HEK293T (cell line): ENCODE results near the gene EPHB6.

ENCODE experiments used
- CTCF ChIA-PET: fragments of 350-600 bp; formaldehyde crosslinking; extraction: SDS; loops from one replicate; lab custom pipeline; 2021; ENCODE audit warnings: antibody characterized with exemption, inconsistent platforms; lab: Yijun Ruan, JAX
- POLR2A ChIA-PET: fragments of 350-600 bp; formaldehyde crosslinking; extraction: SDS; loops from one replicate; lab custom pipeline; 2020; ENCODE audit warnings: antibody characterized with exemption, inconsistent platforms; lab: Yijun Ruan, JAX
- DNase-seq: peaks from one replicate; pipeline ENCODE4 v3.0.0; 2012; ENCODE audit warnings: mixed read lengths; ENCODE audit errors: extremely low spot score
- ARNT ChIP-seq: fragments of 450-650 bp; IDR thresholded peaks from 2 replicates; pipeline ENCODE4 v1.6.1; 2017; ENCODE audit warnings: mild to moderate bottlenecking
- BHLHE40 ChIP-seq: fragments of 450-650 bp; IDR thresholded peaks from 2 replicates; pipeline ENCODE4 v1.6.1; 2016; ENCODE audit warnings: mild to moderate bottlenecking, moderate library complexity, borderline replicate concordance
- CTBP1 ChIP-seq: fragments of 450-650 bp; IDR thresholded peaks from 2 replicates; pipeline ENCODE4 v1.6.1; 2016; ENCODE audit warnings: borderline replicate concordance
- ELF4 ChIP-seq: fragments of 450-650 bp; IDR thresholded peaks from 2 replicates; pipeline ENCODE4 v1.6.1; 2017; ENCODE audit warnings: antibody characterized with exemption
- FOXA1 ChIP-seq: fragments of 450-650 bp; IDR thresholded peaks from 2 replicates; pipeline ENCODE4 v1.6.1; 2016; ENCODE audit warnings: mild to moderate bottlenecking
- FOXK2 ChIP-seq: fragments of 450-650 bp; IDR thresholded peaks from 2 replicates; pipeline ENCODE4 v1.6.1; 2016; ENCODE audit warnings: mild to moderate bottlenecking
- FOXM1 ChIP-seq: fragments of 450-650 bp; IDR thresholded peaks from 2 replicates; pipeline ENCODE4 v1.6.1; 2017; ENCODE audit warnings: mild to moderate bottlenecking, borderline replicate concordance
- HDGF ChIP-seq: fragments of 450-650 bp; IDR thresholded peaks from 2 replicates; pipeline ENCODE4 v1.6.1; 2017; ENCODE audit warnings: antibody characterized with exemption, borderline replicate concordance
- L3MBTL2 ChIP-seq: fragments of 450-650 bp; conservative IDR thresholded peaks from 2 replicates; pipeline ENCODE4 v1.6.1; 2016; ENCODE audit warnings: mild to moderate bottlenecking
- LEF1 ChIP-seq: fragments of 450-650 bp; IDR thresholded peaks from 2 replicates; pipeline ENCODE4 v1.6.1; 2017; ENCODE audit warnings: mild to moderate bottlenecking, borderline replicate concordance
- NFRKB ChIP-seq: fragments of 450-650 bp; IDR thresholded peaks from 2 replicates; pipeline ENCODE4 v1.6.1; 2016; ENCODE audit warnings: mild to moderate bottlenecking, moderate library complexity
- SP1 ChIP-seq: fragments of 450-650 bp; IDR thresholded peaks from 2 replicates; pipeline ENCODE4 v1.6.1; 2017
- SUZ12 ChIP-seq: fragments of 450-650 bp; IDR thresholded peaks from 2 replicates; pipeline ENCODE4 v1.6.1; 2016; ENCODE audit warnings: mild to moderate bottlenecking
- TARDBP ChIP-seq: fragments of 450-650 bp; IDR thresholded peaks from 2 replicates; pipeline ENCODE4 v1.6.1; 2016
- ZNF384 ChIP-seq: fragments of 450-650 bp; IDR thresholded peaks from 2 replicates; pipeline ENCODE4 v1.6.1; 2016
- TF ChIP-seq, protein P1 (sequence below): fragments of 450-650 bp; IDR thresholded peaks from 2 replicates; pipeline ENCODE4 v1.6.1; 2016

Gene EPHB6

DNA sequence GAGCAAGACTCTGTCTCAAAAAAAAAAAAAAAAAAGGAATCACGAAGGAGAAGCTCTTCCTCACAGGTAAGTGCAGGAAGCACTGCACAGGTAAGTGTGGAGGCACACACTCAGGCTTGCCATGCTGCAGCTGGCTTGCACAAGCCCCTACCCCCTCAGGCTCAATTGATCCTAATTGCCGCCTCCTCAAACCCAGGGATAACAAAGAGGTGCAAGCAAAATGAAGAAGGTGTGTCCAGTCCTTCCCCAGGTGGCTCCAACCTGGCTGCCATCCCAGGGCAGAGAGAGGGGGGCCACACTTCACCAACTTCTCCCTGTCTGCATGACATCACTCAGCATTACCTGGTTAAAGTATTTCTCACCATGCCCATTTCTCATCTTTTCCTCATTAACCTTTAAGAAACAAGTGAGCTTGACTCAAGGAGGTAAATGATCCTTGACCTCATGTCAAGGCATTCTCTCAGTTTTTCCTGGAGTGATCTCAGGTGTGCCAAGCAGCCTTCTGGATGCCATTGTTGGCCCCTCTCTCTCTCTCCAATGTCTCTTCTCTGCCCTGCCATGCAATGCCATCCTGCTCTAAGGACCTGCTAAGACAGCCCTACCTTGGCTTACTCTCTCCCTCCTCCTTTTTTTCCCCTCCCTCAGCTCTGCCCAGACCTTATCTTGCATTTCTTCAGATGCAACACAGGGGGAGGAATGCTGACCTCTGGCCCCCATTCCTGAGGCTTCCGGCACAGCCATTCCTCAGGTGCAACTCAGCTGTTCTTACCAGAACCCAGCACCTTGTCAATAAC lies 43.7 kb downstream of the EPHB6 start:
- CTCF ChIA-PET, result interaction anchor here (0.7 to 1.6 kb wide), 2 partner anchors 25 to 1079 kb away, joined by 3 to 4 read pairs; no protein-coding TSS in a partner anchor
- TF ChIP-seq TARDBP (no peak), LEF1 (no peak), L3MBTL2 (no peak), ELF4 (no peak), CTBP1 (no peak), FOXA1 (no peak), FOXM1 (no peak), ARNT (no peak), HDGF (no peak), NFRKB (no peak), BHLHE40 (no peak), SP1 (no peak), ZNF384 (no peak), FOXK2 (no peak), SUZ12 (no peak)
- TF ChIP-seq, protein P1, sequence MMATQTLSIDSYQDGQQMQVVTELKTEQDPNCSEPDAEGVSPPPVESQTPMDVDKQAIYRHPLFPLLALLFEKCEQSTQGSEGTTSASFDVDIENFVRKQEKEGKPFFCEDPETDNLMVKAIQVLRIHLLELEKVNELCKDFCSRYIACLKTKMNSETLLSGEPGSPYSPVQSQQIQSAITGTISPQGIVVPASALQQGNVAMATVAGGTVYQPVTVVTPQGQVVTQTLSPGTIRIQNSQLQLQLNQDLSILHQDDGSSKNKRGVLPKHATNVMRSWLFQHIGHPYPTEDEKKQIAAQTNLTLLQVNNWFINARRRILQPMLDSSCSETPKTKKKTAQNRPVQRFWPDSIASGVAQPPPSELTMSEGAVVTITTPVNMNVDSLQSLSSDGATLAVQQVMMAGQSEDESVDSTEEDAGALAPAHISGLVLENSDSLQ, result no peak
- POLR2A ChIA-PET, result no interaction called here
- DNase-seq, result no peak

DNA sequence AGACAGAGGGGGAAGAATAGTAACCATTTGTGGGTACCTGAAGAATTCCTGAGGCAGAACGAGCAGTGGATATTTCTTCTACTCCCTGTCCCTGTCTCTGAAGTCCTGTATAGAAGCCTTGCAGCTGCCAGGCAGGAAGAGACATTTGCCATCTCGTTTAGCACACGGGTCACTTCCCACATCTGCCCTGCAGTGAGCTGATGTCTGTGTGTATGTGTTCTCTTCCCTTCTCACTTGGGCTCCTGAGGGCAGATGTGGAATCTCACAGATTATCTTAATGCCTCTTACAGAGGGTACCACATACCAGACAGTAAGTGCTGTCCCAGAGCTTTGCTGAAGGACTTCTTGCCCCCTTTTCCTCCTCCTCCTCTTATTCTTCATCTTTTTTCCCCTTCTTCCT lies 44.8 kb downstream of the EPHB6 start:
- no peak for TF ChIP-seq SUZ12
- no peak for TF ChIP-seq FOXA1
- no peak for TF ChIP-seq BHLHE40
- no peak for TF ChIP-seq ZNF384
- no peak for TF ChIP-seq FOXK2
- TF ChIP-seq ELF4, result no peak
- no peak for TF ChIP-seq TARDBP
- no peak for DNase-seq
- POLR2A ChIA-PET, result no interaction called here
- CTCF ChIA-PET, result interaction anchor here (0.7 to 1.2 kb wide), 2 partner anchors 315 to 365 kb away, joined by 3 to 4 read pairs; no protein-coding TSS in a partner anchor

DNA sequence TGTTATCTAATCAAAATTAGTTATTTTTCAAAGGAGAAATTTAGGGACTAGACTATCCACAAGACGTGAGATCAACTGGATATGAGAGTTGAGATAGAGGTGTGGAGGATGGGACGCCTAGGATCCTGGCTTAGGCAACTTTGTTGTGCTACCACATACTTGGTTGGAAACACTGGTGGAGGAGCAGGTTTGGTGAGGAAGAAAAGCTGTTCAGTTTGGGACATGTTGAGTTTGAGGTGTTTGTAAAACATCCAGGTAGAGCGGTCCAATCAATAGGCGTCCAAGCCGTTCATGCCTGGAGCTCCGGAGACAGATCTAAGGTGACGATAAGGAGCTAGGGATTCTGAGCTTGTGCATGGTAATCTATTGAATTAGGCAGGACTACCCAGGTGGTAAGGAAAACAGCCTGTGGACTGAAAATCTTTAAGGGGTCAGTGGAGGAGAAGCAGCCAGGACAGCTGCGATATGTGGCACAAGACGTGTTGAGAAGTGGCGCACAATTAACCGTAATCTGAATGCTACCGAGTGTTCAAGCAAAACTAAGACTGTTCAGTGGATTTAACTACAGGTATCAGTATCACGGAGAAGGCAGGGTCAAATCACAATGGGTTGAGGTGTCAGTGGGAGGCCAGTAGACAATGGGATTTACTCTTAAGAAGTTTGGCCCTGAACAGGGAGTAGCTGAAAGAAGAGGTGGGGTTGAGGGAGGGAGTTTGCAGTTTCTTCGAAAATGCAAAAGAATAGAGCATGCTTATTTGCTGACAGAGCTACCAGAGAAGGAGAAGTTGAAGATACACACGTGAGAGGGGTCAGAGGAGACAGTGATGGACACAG lies 46.8 kb downstream of the EPHB6 start:
- TF ChIP-seq LEF1 (no peak), ARNT (no peak)
- no peak for DNase-seq
- ChIA-PET CTCF (no interaction called here), POLR2A (no interaction called here)

DNA sequence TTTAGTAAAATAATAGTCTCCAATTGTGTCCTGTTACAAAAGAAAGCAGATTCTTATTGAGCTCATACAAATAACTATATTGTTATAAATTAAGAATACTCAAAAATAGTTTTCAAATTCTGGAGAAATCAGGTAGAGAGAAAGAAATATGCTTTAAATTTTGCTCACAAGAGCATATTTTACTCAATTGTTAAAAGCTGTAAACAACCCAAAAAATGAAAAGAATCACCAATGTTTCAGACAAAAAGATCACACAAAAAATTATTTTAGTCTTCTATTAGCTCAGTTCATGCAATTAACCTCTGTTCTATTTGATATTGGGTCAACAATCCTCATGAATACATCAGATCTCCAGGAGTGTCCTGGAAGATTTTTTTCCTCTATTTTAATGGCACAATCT lies 49.3 kb downstream of the EPHB6 start:
- no peak for DNase-seq
- TF ChIP-seq BHLHE40 (no peak), LEF1 (no peak), ELF4 (no peak), TARDBP (no peak), ARNT (no peak), FOXA1 (no peak), L3MBTL2 (no peak), FOXK2 (no peak), HDGF (no peak), SP1 (no peak), FOXM1 (no peak), CTBP1 (no peak), SUZ12 (no peak), NFRKB (no peak), ZNF384 (no peak)
- TF ChIP-seq, protein P1, result no peak
- POLR2A ChIA-PET, result no interaction called here
- CTCF ChIA-PET, result no interaction called here

DNA sequence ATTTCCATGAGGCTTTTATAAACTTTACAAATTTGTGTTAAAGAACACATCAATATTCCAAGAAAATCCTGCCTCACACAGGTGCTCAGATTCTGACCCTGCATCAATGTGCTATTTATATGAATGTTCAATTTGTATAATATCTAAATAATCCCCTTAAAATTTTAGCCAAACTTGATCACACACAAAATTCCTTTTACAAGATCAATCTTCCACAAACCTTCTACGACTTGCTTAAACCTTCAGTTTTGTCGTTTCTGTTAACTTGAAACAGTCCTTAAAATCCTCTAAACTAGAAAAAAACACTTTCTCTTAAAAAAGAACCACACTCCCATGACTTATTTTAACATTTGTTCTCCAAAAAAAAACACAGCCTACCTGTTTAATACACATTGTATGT lies 50.9 kb downstream of the EPHB6 start:
- CTCF ChIA-PET, result no interaction called here

More for the DNA sequence above, 50.9 kb downstream of the EPHB6 start:
- POLR2A ChIA-PET, result no interaction called here
- no peak for DNase-seq
- TF ChIP-seq ELF4 (no peak), FOXK2 (no peak), LEF1 (no peak), BHLHE40 (no peak), HDGF (no peak), SP1 (no peak), FOXA1 (no peak), TARDBP (no peak), ARNT (no peak), SUZ12 (no peak), CTBP1 (no peak), ZNF384 (no peak), NFRKB (no peak), FOXM1 (no peak), L3MBTL2 (no peak)
- TF ChIP-seq, protein P1, result no peak
